GM20431 (cell line): Measurements from ENCODE around the gene HDAC4.

Experiments
- in situ Hi-C: fragments of 300-500 bp; cut with MseI, MboI; formaldehyde crosslinking; loops from one replicate; pipeline ENCODE4 v1.15.0; 2020; ENCODE audit warnings: low sequenced_read_pairs; ENCODE audit not compliant: unreplicated experiment

The HDAC4 gene

GRCh38 chr2:239095460-239096081, 305.2 kb downstream of the HDAC4 start:
- in situ Hi-C loops, result no loop called here

GRCh38 chr2:239094867-239095266, 306.0 kb downstream of the HDAC4 start:
- in situ Hi-C loops, result no loop called here

GRCh38 chr2:239093952-239094351, 306.9 kb downstream of the HDAC4 start:
- in situ Hi-C loops, result no loop called here

- in situ Hi-C loops, result no loop called here
These were observed 307.3 kb downstream of the HDAC4 start for GRCh38 chr2:239093542-239093941.

GRCh38 chr2:239092571-239093294, 308.1 kb downstream of the HDAC4 start:
- in situ Hi-C loops, result no loop called here

GRCh38 chr2:239089884-239090283, 310.9 kb downstream of the HDAC4 start:
- in situ Hi-C loops, result no loop called here

- in situ Hi-C loops, result no loop called here
These were observed 313.6 kb downstream of the HDAC4 start for GRCh38 chr2:239087046-239087710.

GRCh38 chr2:239086325-239087020, 314.3 kb downstream of the HDAC4 start:
- in situ Hi-C loops, result no loop called here

- in situ Hi-C loops, result no loop called here
These were observed 315.4 kb downstream of the HDAC4 start for GRCh38 chr2:239085201-239085992.

- in situ Hi-C loops, result no loop called here
These were observed 316.8 kb downstream of the HDAC4 start for GRCh38 chr2:239084007-239084406.

GRCh38 chr2:239082425-239082824, 318.4 kb downstream of the HDAC4 start:
- in situ Hi-C loops, result no loop called here

GRCh38 chr2:239081622-239082021, 319.2 kb downstream of the HDAC4 start:
- in situ Hi-C loops, result no loop called here

GRCh38 chr2:239081046-239081445, 319.8 kb downstream of the HDAC4 start:
- in situ Hi-C loops, result no loop called here

- in situ Hi-C loops, result no loop called here
These were observed 321.0 kb downstream of the HDAC4 start for GRCh38 chr2:239079671-239080294.

GRCh38 chr2:239078128-239078924, 322.5 kb downstream of the HDAC4 start:
- in situ Hi-C loops, result no loop called here

GRCh38 chr2:239077260-239077659, 323.6 kb downstream of the HDAC4 start:
- in situ Hi-C loops, result no loop called here

- in situ Hi-C loops, result no loop called here
These were observed 324.7 kb downstream of the HDAC4 start for GRCh38 chr2:239075918-239076758.
